ACC112 (cell line): ENCODE data around the gene PTGER4.
"Not testable (repeated sequence)": the region's sequence is repeated elsewhere in the genome, so short reads cannot be mapped to it uniquely, and the experiment has no call there.

ENCODE experiments used
- H2AFZ ChIP-seq: fragments of 200-600 bp; sonication (generic); one replicate; pipeline ENCODE4 v1.6.0; 2017; ENCODE audit warnings: antibody characterized with exemption, low read length; ENCODE audit not compliant: unreplicated experiment
- H3K27ac ChIP-seq: fragments of 200-600 bp; sonication (generic); 2 replicates; pipeline ENCODE4 v1.5.1; 2014; ENCODE audit warnings: low read depth, mild to moderate bottlenecking, antibody characterized with exemption, low read length, moderate library complexity
- H3K27me3 ChIP-seq: fragments of 200-600 bp; sonication (generic); 2 replicates; pipeline ENCODE4 v1.6.1; 2014; ENCODE audit warnings: mild to moderate bottlenecking, antibody characterized with exemption, low read length, moderate library complexity, mixed read lengths; ENCODE audit not compliant: insufficient read depth
- H3K36me3 ChIP-seq: fragments of 200-600 bp; sonication (generic); 2 replicates; pipeline ENCODE4 v1.6.1; 2016; ENCODE audit warnings: mild to moderate bottlenecking, antibody characterized with exemption, low read length, moderate library complexity, mixed read lengths; ENCODE audit not compliant: insufficient read depth
- H3K4me1 ChIP-seq: fragments of 200-600 bp; sonication (generic); one replicate; pipeline ENCODE4 v1.6.1; 2016; ENCODE audit warnings: low read length, mixed read lengths; ENCODE audit not compliant: insufficient read depth, unreplicated experiment, control insufficient read depth
- H3K4me3 ChIP-seq: fragments of 200-600 bp; sonication (generic); 2 replicates; pipeline ENCODE4 v1.5.1; 2014; ENCODE audit warnings: mild to moderate bottlenecking, low read depth, low read length
- H3K79me2 ChIP-seq: fragments of 200-600 bp; sonication (generic); one replicate; pipeline ENCODE4 v1.6.0; 2016; ENCODE audit warnings: low read length; ENCODE audit not compliant: control insufficient read depth, unreplicated experiment, insufficient read depth

PTGER4 gene

DNA sequence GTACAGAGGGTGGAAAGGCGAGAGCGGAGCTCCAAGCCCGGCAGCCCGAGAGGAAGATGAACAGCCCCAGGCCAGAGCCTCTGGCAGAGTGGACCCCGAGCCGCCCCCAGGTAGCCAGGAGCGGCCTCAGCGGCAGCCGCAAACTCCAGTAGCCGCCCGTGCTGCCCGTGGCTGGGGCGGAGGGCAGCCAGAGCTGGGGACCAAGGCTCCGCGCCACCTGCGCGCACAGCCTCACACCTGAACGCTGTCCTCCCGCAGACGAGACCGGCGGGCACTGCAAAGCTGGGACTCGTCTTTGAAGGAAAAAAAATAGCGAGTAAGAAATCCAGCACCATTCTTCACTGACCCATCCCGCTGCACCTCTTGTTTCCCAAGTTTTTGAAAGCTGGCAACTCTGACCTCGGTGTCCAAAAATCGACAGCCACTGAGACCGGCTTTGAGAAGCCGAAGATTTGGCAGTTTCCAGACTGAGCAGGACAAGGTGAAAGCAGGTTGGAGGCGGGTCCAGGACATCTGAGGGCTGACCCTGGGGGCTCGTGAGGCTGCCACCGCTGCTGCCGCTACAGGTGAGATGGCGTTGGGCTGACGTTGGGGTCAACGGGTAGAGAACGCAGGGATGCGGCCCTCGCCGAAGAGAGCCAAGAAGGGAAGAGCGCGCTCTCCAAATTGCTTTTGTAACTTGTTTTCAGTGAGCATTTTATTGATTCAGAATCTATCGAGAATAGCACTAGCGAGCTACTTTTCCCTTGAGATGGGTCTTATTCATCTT is at the start of gene PTGER4:
Gene PTGER4, plus strand, starts transcription at position 3 of the 769 bp plus-strand sequence. CDS start 1,079 bp downstream, outside the sequence.
- peak within 1 kb of the TSS; percentile 80 for H3K27ac ChIP-seq
- H3K4me1 ChIP-seq: peaks cover 22% of the 10 kb centered on the region
- peaks cover 59% of the 10 kb centered on the region for H3K79me2 ChIP-seq
- peak within 1 kb of the TSS; percentile 98 for H3K4me3 ChIP-seq
- H3K36me3 ChIP-seq: peaks cover 4% of the 10 kb centered on the region; the same call in 1 of the 2 replicates
- H3K27me3 ChIP-seq: no peaks in the 10 kb centered on the region
- H2AFZ ChIP-seq: peak within 1 kb of the TSS; percentile 76

DNA sequence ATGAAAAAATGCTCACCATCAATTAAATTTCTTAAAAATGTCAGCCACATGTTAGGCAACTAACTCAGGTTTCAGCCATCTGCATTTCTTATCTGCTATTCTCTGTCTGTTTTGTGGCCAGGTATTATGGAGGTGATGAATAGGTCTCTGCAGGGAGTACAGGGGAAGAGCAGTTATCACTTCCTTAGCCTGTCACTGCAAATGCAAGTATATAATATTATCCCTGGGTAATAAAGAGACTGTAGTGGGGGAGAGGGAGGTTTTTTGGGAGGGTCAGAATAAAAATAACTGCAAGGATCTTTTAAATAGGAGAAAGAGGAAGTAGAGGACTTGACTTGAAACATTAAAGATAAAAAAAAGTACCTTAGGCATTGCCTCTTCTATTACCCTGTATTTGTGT is 49.6 kb upstream of the PTGER4 start:
- no peak overlapping the region for H3K4me3 ChIP-seq
- H3K27me3 ChIP-seq: no peaks in the 10 kb centered on the region
- H3K79me2 ChIP-seq: no peaks in the 10 kb centered on the region
- H2AFZ ChIP-seq: no peak overlapping the region
- no peak overlapping the region for H3K27ac ChIP-seq
- no peaks in the 10 kb centered on the region for H3K36me3 ChIP-seq
- peaks cover 9% of the 10 kb centered on the region for H3K4me1 ChIP-seq

DNA sequence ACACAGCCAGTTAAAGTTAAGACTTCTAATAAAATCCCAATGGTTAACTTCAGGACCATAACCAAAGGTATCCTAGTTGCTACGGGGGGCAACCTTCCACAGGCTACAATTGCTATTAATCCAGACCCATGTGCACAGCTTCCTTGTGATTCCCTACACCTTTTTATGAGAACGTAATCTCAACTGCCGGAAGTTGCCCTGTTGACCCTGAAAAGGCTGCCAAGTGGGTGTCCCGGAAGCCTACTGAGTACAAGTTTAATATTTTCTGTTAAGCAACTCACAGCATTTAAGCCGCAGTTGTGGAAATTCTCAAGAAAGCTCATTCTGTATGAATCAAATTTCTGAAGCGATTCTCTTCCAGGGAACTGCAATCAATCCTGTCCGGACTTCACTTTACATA is 48.5 kb upstream of the PTGER4 start:
- H2AFZ ChIP-seq: no peak overlapping the region
- no peaks in the 10 kb centered on the region for H3K36me3 ChIP-seq
- H3K4me3 ChIP-seq: no peak overlapping the region

DNA sequence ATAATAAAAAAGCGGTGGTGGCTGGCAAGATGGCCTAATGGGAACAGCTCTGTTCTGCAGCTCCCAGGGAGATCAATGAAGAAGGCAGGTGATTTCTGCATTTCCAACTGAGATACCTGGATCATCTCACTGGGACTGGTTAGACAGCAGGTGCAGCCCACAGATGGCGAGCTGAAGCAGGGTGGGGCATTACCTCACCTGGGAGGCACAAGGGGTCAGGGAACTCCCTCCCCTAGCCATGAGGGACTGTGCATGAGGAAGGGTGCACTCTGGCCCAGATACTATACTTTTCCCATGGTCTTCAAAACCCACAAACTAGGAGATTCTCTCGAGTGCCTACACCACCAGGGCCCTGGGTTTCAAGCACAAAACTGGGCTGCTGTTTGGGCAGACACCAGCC is 45.6 kb upstream of the PTGER4 start:
- Histone ChIP-seq H3K4me1 (no peaks in the 10 kb centered on the region), H3K4me3 (no peak overlapping the region)

More for the DNA sequence above, 48.5 kb upstream of the PTGER4 start:
- no peaks in the 10 kb centered on the region for H3K79me2 ChIP-seq
- H3K27ac ChIP-seq: no peak overlapping the region
- H3K27me3 ChIP-seq: no peaks in the 10 kb centered on the region
- peaks cover 9% of the 10 kb centered on the region for H3K4me1 ChIP-seq

DNA sequence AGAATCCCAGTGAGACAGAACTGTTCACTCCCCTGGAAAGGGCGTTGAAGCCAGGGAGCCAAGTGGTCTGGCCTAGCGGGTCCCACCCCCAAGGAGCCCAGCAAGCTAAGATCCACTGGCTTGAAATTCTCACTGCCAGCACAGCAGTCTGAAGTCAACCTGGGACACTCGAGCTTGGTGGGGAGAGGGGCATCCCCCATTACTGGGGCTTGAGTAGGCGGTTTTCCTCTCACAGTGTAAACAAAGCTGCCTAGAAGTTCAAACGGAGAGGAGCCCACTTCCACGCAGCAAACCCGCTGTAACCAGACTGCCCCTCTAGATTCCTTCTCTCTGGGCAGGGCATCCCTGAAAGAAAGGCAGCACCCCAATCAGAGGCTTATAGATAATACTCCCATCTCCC is 45.1 kb upstream of the PTGER4 start:
- Histone ChIP-seq H3K4me1 (no peaks in the 10 kb centered on the region), H3K4me3 (no peak overlapping the region), H3K27ac (no peak overlapping the region), H3K27me3 (no peaks in the 10 kb centered on the region), H3K36me3 (no peaks in the 10 kb centered on the region), H2AFZ (no peak overlapping the region), H3K79me2 (no peaks in the 10 kb centered on the region)

More for the DNA sequence above, 45.6 kb upstream of the PTGER4 start:
- Histone ChIP-seq H3K36me3 (no peaks in the 10 kb centered on the region), H2AFZ (no peak overlapping the region), H3K27me3 (no peaks in the 10 kb centered on the region), H3K27ac (no peak overlapping the region), H3K79me2 (no peaks in the 10 kb centered on the region)

DNA sequence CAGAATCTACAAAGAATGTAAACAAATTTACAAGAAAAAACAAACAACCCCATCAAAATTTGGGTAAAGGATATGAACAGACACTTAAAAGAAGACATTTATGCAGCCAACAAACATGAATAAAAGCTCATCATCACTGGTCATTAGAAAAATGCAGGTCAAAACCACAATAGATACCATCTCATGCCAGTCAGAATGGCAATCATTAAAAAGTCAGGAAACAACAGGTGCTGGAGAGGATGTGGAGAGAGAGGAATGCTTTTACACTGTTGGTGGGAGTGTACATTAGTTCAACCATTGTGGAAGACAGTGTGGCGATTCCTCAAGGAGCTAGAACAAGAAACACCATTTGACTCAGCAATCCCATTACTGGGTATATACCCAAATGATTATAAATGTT is 40.2 kb upstream of the PTGER4 start:
- H2AFZ ChIP-seq, H3K79me2 ChIP-seq, H3K27me3 ChIP-seq, H3K4me3 ChIP-seq, H3K4me1 ChIP-seq, H3K36me3 ChIP-seq, H3K27ac ChIP-seq: not testable (repeated sequence)

DNA sequence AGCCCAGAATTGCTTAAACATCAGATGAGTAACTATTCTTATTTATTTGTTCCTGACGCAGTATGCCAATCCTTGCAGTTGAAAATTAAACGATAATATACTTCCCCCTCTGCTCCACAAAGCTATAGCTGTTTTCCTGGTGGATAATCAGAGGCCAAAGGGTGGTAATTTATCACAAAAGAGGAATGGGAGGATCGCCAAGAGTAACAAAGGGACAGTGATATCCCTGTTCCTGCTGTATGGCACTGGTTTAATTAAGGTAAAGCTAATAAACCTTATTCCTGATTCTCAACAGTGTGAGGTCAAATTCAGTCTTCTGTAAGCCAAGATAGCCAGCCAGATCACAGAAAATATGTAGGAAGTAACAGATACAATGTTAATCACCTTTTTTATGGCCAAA is 33.4 kb upstream of the PTGER4 start:
- Histone ChIP-seq H2AFZ (no peak overlapping the region), H3K27ac (no peak overlapping the region), H3K4me3 (no peak overlapping the region), H3K79me2 (no peaks in the 10 kb centered on the region), H3K4me1 (no peaks in the 10 kb centered on the region), H3K36me3 (no peaks in the 10 kb centered on the region), H3K27me3 (no peaks in the 10 kb centered on the region)

DNA sequence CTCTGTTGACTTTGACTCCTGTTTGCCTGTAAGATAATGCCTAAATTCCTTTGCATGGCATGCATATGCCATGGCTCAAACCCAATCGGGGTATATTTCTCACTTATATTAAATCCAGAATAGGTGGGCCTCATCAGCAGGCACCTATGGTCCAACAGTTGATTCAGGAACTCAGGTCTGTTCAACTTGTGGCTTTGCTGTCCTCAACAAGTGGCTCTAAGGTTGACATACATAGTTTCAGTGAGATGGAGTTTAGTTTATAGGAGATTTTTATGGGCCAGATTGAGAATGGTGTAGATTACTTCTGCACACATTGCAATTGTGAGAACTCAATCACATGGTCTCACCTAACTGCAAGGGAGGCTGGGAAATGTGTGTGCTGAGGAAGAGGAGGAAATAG is 31.6 kb upstream of the PTGER4 start:
- Histone ChIP-seq H2AFZ (no peak overlapping the region), H3K27me3 (no peaks in the 10 kb centered on the region), H3K27ac (no peak overlapping the region), H3K4me1 (no peaks in the 10 kb centered on the region), H3K36me3 (no peaks in the 10 kb centered on the region), H3K79me2 (no peaks in the 10 kb centered on the region), H3K4me3 (no peak overlapping the region)

DNA sequence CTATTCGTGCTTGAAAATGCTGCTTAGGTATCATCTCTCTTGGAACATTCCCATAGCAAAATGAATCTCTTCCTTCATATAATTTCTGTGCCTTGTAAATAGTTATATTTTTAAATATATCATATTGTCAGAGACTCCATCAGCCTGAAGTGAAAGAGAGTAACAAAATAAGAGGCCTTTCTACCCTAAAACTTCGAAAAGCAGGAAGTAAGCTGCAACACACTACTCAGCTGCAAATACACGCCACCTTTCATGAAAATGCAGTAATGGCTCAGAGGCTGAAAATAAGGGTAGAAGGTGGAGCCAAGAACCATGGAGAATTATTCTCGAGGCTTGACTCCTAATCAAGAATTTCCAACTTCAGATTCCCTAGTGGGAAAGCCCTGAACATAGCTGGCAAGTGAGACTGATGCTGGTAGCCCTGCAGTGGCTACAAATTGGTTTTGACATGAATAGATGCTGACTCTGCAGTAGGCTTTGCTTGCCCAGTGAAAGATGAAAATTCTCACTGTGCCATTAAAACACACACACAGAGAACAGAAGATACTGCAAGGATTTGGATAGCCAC is 30.2 kb upstream of the PTGER4 start:
- Histone ChIP-seq H3K36me3 (no peaks in the 10 kb centered on the region), H3K79me2 (no peaks in the 10 kb centered on the region), H2AFZ (no peak overlapping the region), H3K4me3 (no peak overlapping the region), H3K4me1 (peaks cover 4% of the 10 kb centered on the region), H3K27ac (no peak overlapping the region), H3K27me3 (no peaks in the 10 kb centered on the region)

DNA sequence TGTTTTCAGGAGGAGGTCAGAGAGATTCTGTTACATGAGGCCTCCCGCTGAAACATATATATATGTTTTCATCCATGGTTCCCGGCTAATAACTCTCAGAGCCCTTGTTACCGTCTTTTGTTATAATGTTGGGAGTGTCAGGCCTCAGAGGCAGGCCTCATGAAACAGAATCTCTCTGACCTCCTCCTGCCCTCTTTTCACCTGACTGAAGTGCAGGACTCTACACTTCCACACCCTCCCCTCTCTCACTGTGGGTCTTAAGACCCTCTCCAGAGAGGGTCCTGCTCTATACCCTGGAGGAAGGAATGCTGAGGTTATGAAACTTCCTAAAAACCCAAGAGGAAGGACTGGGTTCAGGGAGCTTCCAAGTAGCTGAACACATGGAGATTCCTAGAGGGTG is 28.5 kb upstream of the PTGER4 start:
- H3K4me1 ChIP-seq: peaks cover 4% of the 10 kb centered on the region
- H3K79me2 ChIP-seq: no peaks in the 10 kb centered on the region
- no peak overlapping the region for H3K27ac ChIP-seq
- H2AFZ ChIP-seq: no peak overlapping the region
- no peaks in the 10 kb centered on the region for H3K27me3 ChIP-seq
- no peak overlapping the region for H3K4me3 ChIP-seq
- H3K36me3 ChIP-seq: no peaks in the 10 kb centered on the region
